NCI-H2029 treated with DMSO at 0.1 percent for 48 hours (cell line): ENCODE results near the gene SLC25A38.
"Not testable (repeated sequence)": the region's sequence is repeated elsewhere in the genome, so short reads cannot be mapped to it uniquely, and the experiment has no call there.

ENCODE experiments used
- DNase-seq: peaks from one replicate; lab custom pipeline; 2025; lab: John Stamatoyannopoulos, UW

The SLC25A38 gene

DNA sequence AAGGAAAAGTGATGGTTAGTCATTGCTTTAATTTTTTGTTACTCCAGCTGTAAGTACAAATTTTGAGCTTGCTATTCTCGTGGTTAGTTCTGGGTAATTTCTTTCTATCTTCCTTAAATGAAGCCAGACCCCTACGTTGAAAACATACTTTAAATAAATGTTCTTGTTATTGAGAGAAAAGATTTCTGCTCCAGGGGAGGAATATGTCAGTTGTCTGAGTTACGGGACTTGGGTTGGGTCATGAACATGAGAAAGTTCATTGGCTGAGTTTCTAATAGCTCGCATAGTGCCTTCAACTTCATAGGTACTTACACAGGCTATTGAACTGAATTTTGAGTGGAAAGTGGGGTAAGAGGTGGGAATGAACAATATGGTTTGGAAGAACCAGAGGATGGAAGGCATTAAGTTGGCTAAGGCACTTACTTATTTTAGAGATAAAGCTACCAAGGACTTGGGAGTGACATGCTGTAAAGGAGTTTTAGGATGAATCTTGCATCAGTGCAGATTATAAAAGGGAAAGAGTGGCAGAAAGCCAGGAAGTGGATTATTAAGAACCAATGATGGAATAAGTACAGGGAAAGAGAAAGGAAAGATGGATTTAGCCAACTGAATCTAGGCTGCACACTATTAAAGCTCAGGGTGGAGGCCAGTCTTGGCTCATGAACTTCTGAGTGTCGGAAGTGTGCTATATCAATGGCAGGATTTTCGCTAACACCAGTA lies 24.8 kb downstream of the SLC25A38 start:
- DNase-seq = no peak

- no peak for DNase-seq
Observed at GRCh38 chr3:39408493-39409372, 25.6 kb downstream of the SLC25A38 start.

DNA sequence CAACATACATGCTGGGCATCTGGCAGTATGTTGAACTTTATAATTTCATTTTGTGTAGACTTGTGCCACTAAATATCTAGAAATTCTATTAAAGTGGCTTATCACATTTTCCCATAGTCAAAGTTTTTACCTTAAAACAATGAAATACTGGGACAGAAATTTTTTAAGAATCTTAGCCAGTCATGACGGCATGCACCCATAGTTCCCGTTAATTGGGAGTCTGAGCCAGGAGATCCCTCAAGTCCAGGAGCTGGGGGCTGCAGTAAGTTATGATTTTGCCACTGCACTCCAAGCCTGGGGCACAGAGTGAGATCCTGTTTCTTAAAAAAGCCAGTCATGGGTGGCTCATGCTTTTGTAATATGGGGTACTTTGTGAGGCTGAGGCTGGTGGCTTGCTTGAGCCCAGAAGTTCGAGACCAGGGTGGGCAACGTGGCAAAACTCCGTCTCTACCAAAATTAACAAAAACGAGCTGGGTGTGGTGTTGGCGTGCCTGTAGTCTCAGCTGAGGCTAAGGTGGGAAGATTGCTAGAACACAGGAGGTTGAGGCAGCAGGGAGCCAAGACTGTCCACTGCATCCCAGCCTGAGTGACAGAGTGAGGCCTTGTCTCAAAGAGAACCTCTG lies 26.5 kb downstream of the SLC25A38 start:
- DNase-seq = no peak

DNA sequence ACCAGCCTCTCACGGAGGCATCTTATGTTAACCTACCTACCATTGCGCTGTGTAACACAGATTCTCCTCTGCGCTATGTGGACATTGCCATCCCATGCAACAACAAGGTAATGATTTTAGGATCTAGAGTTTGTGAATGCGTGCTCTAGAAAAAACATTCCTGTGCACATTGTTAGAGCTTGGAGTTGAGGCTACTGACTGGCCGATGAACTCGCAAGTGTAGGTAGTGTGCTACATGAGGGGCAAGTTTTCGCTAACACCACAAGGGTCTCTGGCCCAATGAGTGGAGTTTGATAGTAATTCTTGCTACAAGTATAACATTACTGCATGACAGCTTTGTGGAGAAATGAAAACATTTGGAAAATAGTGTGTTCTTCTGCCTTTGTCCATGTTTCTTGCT lies 27.7 kb downstream of the SLC25A38 start:
- no peak for DNase-seq

- no peak for DNase-seq
Observed at GRCh38 chr3:39412668-39413260, 29.6 kb downstream of the SLC25A38 start.

GRCh38 chr3:39413691-39414420 lies 30.7 kb downstream of the SLC25A38 start:
- DNase-seq = no peak

DNA sequence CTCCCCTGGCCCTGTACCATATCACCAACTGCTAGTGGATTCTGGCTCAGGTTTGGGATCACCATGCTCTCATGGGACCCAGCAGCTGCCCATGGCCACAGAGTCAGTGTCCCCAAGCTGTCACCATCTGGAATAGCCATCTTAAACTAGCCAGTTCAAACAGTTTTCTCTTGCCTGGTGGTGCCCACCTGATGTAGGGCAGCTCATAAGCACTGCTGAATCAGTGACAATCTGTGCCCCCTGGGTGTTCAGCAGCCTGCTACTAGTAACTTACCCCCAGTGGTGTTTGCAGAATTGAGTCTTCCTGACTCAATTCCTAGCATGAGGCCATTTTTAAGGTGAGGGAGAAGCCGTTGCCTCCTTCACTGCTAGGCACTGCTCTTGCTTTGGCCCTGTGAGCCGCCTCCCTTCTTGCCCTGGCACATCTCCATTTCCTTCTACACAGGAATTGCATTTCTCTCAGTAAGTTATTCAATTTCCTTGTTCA lies 31.3 kb downstream of the SLC25A38 start:
- no peak for DNase-seq

DNA sequence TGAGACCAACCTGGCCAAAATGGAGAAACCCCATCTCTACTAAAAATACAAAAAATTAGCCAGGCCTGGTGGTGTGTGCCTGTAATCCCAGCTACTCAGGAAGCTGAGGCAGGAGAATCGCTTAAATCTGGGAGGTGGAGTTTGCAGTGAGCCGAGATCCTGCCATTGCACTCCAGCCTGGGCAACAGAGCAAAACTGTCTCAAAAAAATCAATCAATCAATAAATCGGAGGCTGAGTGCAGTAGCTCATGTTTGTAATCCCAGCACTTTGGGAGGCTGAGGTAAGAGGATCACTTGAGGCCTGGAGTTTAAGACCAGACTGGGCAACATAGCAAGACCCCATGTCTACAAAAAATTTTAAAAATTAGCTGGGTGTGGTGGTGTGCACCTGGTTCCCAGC lies 32.1 kb downstream of the SLC25A38 start:
- DNase-seq = not testable (repeated sequence)

DNA sequence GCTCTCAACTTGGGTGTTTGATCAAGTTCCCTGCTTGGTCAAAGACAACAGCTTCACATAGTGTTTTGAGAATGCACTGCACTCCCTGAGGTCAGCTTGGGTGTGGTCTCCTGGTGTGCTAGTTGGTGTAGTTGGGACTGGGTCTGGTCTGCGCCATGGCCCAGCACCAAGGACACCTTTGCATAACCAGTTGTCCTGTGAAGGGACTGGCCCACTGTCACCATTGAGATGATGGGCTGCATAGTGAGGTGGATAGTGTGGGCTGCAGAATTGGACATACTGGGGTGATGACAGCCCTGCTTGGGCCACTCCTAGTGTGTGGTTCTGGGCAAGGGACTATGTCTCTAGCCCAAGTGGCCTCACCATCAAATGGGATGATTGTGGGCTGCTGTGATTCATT lies 32.8 kb downstream of the SLC25A38 start:
- no peak for DNase-seq

- not testable (repeated sequence) for DNase-seq
Observed at GRCh38 chr3:39416998-39417397, 33.8 kb downstream of the SLC25A38 start.

GRCh38 chr3:39418556-39419225 lies 35.5 kb downstream of the SLC25A38 start:
- not testable (repeated sequence) for DNase-seq

- DNase-seq = no peak
Observed at GRCh38 chr3:39419742-39420315, 36.7 kb downstream of the SLC25A38 start.

- DNase-seq = no peak
Observed at GRCh38 chr3:39420543-39420942, 37.4 kb downstream of the SLC25A38 start.

GRCh38 chr3:39423436-39423970 lies 40.3 kb downstream of the SLC25A38 start:
- no peak for DNase-seq

- no peak for DNase-seq
Observed at GRCh38 chr3:39426312-39426711, 43.1 kb downstream of the SLC25A38 start.

DNA sequence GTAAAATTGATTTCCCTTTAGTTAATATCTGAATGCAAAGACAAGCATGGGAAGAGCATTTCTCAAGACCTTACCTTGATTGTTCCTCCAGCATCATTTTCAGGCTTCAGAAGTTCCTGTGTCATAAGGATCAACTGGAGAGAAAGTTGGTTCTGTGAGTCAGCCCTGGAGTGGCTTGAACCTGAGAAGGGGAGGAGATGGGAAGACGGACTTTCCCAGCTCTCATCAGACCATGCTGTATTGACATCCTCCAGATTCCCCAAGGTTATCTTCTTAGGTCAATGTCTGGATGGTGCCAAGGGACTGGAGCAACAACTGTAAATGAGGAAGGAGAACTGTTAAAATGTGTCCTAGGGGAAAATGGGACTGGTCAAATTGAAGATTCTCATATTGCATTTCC lies 44.3 kb downstream of the SLC25A38 start:
- DNase-seq = no peak

GRCh38 chr3:39428745-39429201 lies 45.6 kb downstream of the SLC25A38 start:
- no peak for DNase-seq

DNA sequence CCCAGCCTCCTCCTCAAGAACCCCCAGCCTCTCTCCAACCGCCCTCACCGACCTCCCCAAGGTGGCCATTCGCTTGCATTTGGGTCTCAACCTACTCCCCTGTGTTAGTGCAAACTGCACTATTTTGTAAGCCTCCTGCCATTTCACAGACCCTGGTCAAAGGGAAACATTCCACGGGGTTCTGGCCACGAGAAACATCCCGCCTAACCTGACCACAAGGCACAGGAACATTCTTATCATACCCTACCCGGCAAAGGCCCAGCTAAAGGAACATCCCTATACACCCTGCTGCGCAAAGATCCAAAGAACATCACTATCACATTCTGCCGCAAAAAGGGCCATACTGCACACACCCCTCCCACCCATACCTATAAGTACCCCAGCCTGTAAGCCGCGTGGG lies 46.3 kb downstream of the SLC25A38 start:
- DNase-seq = no peak

DNA sequence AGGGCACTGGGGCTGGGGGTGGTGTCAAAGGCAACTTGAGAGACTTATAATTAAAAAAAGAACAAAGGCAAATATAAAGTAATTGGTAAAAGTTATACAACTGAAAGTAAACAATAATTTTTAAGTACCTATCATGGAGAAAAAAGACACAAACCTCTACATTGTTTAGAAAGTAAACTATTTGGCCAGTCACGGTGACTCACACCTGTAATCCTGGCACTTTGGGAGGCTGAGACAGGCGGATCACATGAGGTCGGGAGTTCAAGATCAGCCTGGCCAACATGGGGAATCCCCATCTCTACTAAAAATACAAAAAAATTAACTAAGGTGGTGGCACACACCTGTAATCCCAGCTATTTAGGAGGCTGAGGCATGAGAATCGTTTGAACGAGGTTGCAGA lies 49.2 kb downstream of the SLC25A38 start:
- no peak for DNase-seq

DNA sequence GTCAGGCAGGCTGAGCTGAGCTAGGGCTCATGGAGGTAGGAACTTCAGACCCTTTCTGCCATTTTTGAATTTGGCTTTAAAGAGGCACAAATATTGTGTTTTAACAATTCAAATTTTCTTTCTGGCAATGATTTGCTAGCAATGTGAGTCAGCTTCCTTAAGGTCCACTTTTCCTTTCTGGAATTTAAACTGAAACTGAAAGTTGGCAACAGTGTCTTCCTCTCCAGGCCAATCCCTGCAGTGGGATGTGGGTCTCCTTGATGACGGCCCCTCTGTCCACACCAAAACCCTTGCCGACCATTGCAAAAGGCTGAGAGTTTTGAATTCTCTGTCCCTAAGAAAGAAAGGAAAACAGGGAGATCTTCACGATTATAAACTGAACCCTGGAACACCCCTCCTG lies 50.5 kb downstream of the SLC25A38 start:
- no peak for DNase-seq
